GM18867 (cell line): Measurements from ENCODE around the gene SLC52A3.
"Not testable (repeated sequence)": the region's sequence is repeated elsewhere in the genome, so short reads cannot be mapped to it uniquely, and the experiment has no call there.

Source experiments
- ATAC-seq: cut with Tn5 transposase; IDR thresholded peaks from one replicate; pipeline ENCODE4 v1.9.1; 2021; ENCODE audit warnings: mild to moderate bottlenecking, moderate library complexity; ENCODE audit not compliant: unreplicated experiment

The SLC52A3 gene

DNA sequence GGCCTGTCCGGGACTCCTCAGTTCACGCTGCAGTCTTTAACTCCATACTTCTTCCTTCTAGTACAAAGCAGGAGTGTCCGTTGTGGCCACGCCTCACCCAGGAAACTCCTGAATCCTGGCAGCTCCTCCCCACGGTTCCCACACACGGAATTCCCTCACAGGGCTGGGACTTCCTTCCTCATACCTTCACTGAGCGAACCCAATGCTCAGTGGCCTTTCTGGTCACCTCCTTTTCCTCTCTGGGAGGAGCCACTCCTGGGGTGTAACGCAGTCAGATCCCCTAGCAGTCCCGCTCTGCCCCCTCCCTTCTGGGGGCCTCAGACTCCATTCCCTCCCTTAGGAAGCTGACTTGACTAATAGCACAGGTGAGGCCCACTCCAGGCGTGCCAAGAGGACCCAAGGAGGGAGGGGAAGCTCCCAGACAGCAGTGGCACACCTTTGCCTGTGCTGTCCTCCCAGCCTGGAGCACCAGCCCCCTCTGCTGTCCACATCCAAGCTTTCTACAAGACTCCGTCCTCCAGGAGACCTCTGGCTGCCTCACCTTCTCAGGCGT is at the start of gene SLC52A3:
TSS of gene SLC52A3 (minus strand) at position 75 of the 553 bp plus-strand sequence. CDS start 2,726 bp downstream, outside the sequence.
- no peak for ATAC-seq

GRCh38 chr20:815914-816606 is 47.8 kb upstream of the SLC52A3 start:
- no peak for ATAC-seq

- ATAC-seq = no peak
These were observed 46.9 kb upstream of the SLC52A3 start for GRCh38 chr20:815226-815625.

GRCh38 chr20:813390-813789 is 45.1 kb upstream of the SLC52A3 start:
- no peak for ATAC-seq

- not testable (repeated sequence) for ATAC-seq
These were observed 44.1 kb upstream of the SLC52A3 start for GRCh38 chr20:812435-812814.

DNA sequence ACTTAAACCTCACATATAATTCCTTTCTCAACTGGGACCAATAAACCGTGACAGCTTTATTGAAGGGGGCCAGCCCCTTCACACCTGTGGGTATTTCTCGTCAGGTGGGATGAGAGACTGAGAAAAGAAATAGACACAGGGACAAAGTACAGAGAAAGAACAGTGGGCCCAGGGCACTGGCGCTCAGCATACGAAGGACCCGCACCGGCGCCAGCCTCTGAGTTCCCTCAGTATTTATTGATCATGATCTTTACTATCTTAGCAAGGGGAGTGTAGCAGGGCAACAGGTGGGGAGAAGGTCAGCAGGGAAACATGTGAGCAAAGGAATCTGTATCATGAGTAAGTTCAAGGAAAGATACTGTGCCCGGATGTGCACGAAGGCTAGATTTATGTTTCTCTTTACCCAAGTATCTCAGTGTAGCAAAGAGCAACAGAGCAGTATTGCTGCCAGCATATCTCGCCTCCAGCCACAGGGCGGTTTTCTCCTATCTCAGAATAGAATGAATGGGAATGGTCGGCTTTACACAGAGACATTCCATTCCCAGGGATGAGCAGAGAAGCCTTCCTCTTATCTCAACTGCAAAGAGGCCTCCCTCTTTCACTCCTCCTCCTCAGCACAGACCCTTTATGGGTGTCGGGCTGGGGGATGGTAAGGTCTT is 43.6 kb upstream of the SLC52A3 start:
- ATAC-seq = not testable (repeated sequence)

DNA sequence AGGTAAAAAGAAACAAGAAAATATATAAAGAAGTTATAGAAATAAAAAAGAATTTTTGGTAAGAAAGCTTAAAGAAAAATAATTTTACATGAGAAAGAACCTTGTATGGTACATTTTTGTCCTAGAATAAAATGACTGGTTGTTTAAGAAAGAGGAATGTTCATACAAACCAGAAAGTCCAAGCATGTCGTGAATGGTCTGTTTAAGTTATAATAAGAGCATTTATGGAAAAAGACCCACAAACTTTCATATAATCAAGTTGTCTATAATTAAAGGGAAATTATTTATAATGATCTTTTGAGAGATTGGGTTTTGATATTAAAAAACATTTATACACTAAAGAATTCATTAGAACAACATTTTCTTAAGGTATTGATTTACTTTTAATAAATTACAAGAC is 37.4 kb upstream of the SLC52A3 start:
- ATAC-seq = no peak

- no peak for ATAC-seq
These were observed 33.4 kb upstream of the SLC52A3 start for GRCh38 chr20:801678-802077.

DNA sequence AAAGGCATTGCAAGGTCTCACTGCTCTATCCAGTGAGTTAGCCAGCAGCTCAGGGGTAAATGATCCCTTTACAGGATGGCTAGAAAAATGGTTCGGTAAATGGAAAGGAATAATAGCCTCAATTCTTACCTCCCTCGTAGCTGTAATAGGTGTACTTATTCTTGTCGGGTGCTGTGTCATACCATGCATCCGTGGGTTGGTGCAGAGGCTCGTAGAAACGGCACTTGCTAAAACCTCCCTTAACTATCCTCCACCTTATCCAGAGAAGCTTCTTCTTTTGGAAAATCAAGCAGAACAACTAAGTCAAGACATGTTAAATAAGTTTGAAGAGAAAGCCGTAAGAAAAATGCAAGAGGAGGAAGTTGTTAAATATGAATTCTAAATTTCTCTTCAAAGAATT is 31.7 kb upstream of the SLC52A3 start:
- ATAC-seq = not testable (repeated sequence)

- ATAC-seq = not testable (repeated sequence)
These were observed 30.4 kb upstream of the SLC52A3 start for GRCh38 chr20:798746-799145.

DNA sequence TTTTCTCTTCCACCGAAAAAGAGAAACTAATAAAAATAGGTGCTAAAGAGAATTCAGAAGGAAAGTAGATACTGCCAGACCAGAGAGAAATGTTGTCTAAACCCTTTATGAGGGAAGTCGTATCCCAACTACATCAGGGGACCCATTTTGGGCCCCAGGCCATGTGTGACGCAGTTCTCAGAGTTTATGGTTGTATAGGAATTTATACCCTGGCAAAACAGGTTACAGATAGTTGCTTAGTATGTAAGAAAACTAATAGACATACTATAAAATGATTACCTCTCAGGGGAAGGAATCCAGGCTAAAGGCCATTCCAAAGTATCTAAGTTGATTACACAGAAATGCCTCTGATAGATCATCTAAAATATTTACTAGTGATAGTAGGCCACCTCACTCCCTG is 28.6 kb upstream of the SLC52A3 start:
- ATAC-seq = no peak

DNA sequence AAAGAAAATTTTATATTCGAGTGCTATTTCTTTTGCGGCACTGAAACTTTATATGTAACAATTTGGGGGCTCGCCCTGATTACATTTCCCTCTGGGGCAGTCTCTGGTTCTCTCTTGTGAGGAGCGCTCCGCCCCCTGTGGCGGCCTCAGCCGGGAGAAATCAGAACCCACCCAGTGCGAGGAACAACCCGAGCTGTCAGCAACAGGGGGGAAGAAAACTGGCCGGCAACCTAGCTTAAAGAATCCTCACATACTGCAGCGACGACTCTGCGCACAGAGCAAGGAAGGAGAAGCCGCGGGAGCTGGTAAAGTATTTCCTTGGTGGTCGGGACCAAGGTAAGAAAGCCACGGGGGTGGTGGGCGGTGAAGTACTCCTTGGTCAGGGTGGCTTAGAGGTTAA is 23.9 kb upstream of the SLC52A3 start:
- ATAC-seq = no peak

- ATAC-seq = no peak
These were observed 22.8 kb upstream of the SLC52A3 start for GRCh38 chr20:791056-791455.

GRCh38 chr20:787825-788224 is 19.5 kb upstream of the SLC52A3 start:
- no peak for ATAC-seq

DNA sequence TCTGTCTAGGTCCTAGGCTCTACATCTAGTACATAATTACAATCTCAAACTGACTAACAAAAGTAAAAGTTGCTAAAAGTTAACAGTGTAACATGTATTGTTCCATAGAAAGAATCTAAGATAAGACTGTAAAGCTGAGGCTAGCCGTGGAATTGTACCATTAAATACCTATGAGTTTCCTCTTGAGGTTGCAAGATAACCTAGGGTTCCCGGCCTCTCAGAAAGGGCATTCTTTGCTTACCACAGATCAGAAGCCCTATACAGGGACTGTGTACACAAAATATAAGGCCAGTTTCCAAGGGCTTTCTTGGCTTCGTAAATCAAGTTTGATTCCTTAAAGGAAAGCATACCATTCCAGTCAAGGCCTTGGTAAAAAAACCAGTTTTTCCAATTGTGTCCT is 11.5 kb upstream of the SLC52A3 start:
- ATAC-seq = no peak

GRCh38 chr20:776165-776564 is 7.9 kb upstream of the SLC52A3 start:
- no peak for ATAC-seq

DNA sequence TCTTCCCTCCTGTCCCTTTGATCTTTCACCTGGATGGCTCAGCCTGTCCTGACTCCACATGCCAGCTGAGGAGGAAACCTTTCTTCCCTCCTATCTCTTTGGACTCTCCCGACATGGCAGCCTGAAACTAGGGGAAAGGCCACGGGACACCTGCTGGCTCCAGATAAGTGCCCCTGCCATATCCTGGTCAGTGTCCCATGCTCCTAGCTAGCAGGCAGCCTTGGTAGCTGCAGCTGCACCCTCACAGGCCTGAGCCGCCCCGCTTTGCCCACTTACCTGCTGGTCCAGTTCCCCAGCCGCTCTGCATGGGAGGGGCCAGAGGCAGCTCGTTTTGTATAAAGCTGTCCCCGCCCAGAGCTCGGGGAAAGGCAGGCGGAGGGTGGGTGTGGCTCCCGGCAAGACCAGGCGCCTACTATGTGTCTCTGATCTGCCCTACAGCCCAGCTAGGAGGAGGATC is 7.4 kb upstream of the SLC52A3 start:
- ATAC-seq = no peak

DNA sequence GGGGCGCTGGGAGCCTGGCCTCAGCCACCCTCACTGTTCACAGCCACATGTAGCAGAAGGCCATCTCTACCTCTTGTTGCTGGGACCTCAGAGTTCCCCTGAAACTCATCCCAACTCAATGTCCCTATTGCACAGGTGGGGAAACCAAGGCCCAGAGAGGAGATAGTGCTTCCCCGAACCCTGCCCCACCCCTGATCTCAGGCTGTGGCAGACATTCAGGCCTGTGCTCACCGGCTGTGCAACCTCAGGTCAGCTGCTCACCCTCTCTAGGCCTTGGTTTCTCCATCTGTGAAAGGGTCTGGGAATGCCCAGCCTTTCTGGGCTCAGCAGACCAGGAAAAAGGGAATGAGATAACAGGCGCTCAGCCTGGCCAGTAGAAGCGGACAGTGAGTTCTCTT is 6.4 kb upstream of the SLC52A3 start:
- ATAC-seq = no peak

DNA sequence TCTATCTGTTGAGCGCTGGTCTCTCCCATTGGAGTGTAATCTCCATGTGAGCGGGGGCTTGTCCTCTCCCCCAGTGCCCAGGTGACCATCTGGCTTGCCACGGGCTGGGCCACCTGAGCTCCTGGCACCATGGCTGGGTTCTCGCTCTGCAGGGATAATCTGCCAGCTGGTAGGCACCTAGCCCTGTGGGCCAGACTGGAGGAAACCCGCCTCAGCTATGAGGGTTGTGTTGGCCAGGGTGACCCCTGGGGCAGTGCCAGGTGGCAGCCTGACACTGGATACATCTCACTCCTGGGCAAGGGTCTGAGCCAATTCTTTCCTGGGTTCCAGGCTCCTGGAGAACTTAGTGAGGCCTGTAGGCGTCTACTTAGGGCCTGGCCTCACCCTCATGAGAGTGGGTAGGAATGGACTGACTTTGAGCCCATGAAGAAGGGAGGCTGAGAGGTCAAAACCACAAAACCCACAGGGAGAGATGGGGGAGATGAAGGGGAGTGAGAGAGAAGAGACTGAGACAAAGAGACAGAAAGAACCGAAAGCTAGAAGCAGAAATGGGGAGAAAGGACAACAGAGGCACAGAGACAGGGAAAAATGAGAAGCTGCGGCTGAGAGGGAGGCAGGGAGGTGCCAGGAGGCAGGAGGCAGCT is 5.8 kb upstream of the SLC52A3 start:
- ATAC-seq = no peak

DNA sequence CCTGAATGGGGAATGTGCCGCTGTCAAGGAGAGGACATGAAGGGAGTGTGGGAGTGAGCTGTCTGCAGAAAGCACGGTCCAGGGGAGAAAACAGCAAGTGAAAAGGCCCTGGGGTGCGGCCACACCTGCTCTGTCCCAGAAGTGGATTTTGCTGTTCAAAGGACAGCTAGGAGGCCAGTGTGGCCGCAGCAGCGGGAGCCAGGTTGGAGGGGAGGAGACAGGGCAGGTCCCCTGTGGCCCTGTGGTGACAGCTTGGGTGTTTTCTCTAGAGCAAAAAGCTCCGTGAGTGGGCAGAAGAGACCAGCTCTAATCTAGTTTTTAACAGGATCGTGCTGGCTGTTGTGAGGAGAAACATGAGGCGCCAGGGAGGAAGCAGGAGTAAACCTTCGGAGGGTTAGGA is 4.5 kb upstream of the SLC52A3 start:
- no peak for ATAC-seq

GRCh38 chr20:771741-772464 is 3.6 kb upstream of the SLC52A3 start:
- ATAC-seq = no peak
